CD14-positive monocyte (primary cell): ENCODE results near the gene NBPF26. TPM values are rescaled to one million over a fixed set of nuclear protein-coding genes. Genes with fewer than 3 reads are reported as not detected.
"Not testable (repeated sequence)": the region's sequence is repeated elsewhere in the genome, so short reads cannot be mapped to it uniquely, and the experiment has no call there.

Experiments
- DNase-seq, 3 donors: peaks; one replicate each; pipeline ENCODE4 v3.0.0-alpha.2; 2011 to 2022
- H2AFZ ChIP-seq: 2 replicates; pipeline ENCODE4 v1.6.0; 2012; ENCODE audit warnings: mild to moderate bottlenecking, low read depth, low read length, inconsistent platforms; ENCODE audit not compliant: insufficient read depth, poor library complexity, severe bottlenecking
- H3K27ac ChIP-seq, 2 donors: 1 replicate in 1 of 2; 2 replicates in 1 of 2; pipeline ENCODE4 v1.5.1; 2012 to 2013; ENCODE audit warnings: low read length in 2 of 2, control low read depth in 1 of 2, inconsistent platforms in 1 of 2, low read depth in 1 of 2, mild to moderate bottlenecking in 1 of 2
- H3K27me3 ChIP-seq, 2 donors: one replicate each; pipeline versions ENCODE4 v1.6.0 to v1.6.1; 2011 to 2013; ENCODE audit warnings: low read length in 2 of 2; ENCODE audit not compliant: control insufficient read depth in 2 of 2, insufficient read depth in 2 of 2
- H3K36me3 ChIP-seq, 2 donors: replicated peaks in 1 of 2; 1 replicate in 1 of 2; 2 replicates in 1 of 2; pipeline versions ENCODE4 v1.5.1 to v1.6.1; 2012 to 2013; ENCODE audit warnings: low read length in 2 of 2, control low read depth in 1 of 2, inconsistent platforms in 1 of 2, mild to moderate bottlenecking in 1 of 2; ENCODE audit not compliant: insufficient read depth in 2 of 2, control insufficient read depth in 1 of 2
- H3K4me1 ChIP-seq, 2 donors: 1 replicate in 1 of 2; 2 replicates in 1 of 2; pipeline versions ENCODE4 v1.5.1 to v1.6.1; 2012 to 2013; ENCODE audit warnings: low read length in 2 of 2, control low read depth in 1 of 2, inconsistent platforms in 1 of 2, mild to moderate bottlenecking in 1 of 2, moderate library complexity in 1 of 2; ENCODE audit not compliant: insufficient read depth in 2 of 2, control insufficient read depth in 1 of 2
- H3K4me2 ChIP-seq: replicated peaks from 2 replicates; pipeline ENCODE3; 2012; ENCODE audit warnings: low read length, moderate library complexity, mild to moderate bottlenecking; ENCODE audit not compliant: poor library complexity, severe bottlenecking; ENCODE audit errors: extremely low read depth
- H3K4me3 ChIP-seq, 3 experiments: fragments of 200-600 bp in 1 of 3; sonication (generic) in 1 of 3; replicated peaks in 1 of 3; 1 replicate in 2 of 3; 2 replicates in 1 of 3; pipeline ENCODE4 v1.5.1; 2011 to 2013; ENCODE audit warnings: low read length in 3 of 3, mild to moderate bottlenecking in 3 of 3, control low read depth in 2 of 3, low read depth in 2 of 3, inconsistent platforms in 1 of 3, moderate library complexity in 1 of 3
- H3K79me2 ChIP-seq: 2 replicates; pipeline ENCODE4 v1.6.0; 2012; ENCODE audit warnings: mild to moderate bottlenecking, control low read depth, inconsistent platforms, low read length, moderate library complexity; ENCODE audit not compliant: insufficient read depth
- H3K9ac ChIP-seq: 2 replicates; pipeline ENCODE4 v1.6.0; 2017; ENCODE audit warnings: low read length, mild to moderate bottlenecking; ENCODE audit not compliant: insufficient read depth, poor library complexity, severe bottlenecking
- H3K9me3 ChIP-seq, 2 donors: replicated peaks in 1 of 2; 1 replicate in 1 of 2; 2 replicates in 1 of 2; pipeline versions ENCODE4 v1.5.1 to v1.6.1; 2012 to 2013; ENCODE audit warnings: low read length in 2 of 2, control low read depth in 1 of 2; ENCODE audit not compliant: control insufficient read depth in 1 of 2, insufficient read depth in 1 of 2
- H4K20me1 ChIP-seq: 2 replicates; pipeline ENCODE4 v1.6.0; 2012; ENCODE audit warnings: mild to moderate bottlenecking, low read length, control low read depth, moderate library complexity; ENCODE audit not compliant: insufficient read depth
- H3K27ac Mint-ChIP-seq, 7 donors: one replicate each; pipeline ENCODE4 v1.8.0; 2020; ENCODE audit warnings: mild to moderate bottlenecking in 7 of 7, mixed read lengths in 7 of 7, moderate library complexity in 6 of 7, inconsistent platforms in 2 of 7
- H3K27me3 Mint-ChIP-seq, 3 donors: one replicate each; pipeline ENCODE4 v1.8.0; 2021 to 2022; ENCODE audit warnings: low read depth in 3 of 3, mild to moderate bottlenecking in 3 of 3, mixed read lengths in 3 of 3, moderate library complexity in 3 of 3, inconsistent platforms in 1 of 3
- H3K36me3 Mint-ChIP-seq, 2 donors: one replicate each; pipeline ENCODE4 v1.8.0; 2020; ENCODE audit warnings: mixed read lengths in 2 of 2, inconsistent platforms in 1 of 2, mild to moderate bottlenecking in 1 of 2
- H3K4me1 Mint-ChIP-seq: one replicate; pipeline ENCODE4 v1.8.0; 2020; ENCODE audit warnings: mild to moderate bottlenecking, mixed read lengths
- H3K4me3 Mint-ChIP-seq, 2 donors: one replicate each; pipeline ENCODE4 v1.8.0; 2020; ENCODE audit warnings: mild to moderate bottlenecking in 2 of 2, mixed read lengths in 2 of 2, moderate library complexity in 1 of 2
- H3K9me3 Mint-ChIP-seq, 7 donors: one replicate each; pipeline ENCODE4 v1.8.0; 2020 to 2022; ENCODE audit warnings: mixed read lengths in 7 of 7, mild to moderate bottlenecking in 6 of 7, moderate library complexity in 6 of 7, inconsistent platforms in 2 of 7
- WGBS: methylation state at CpG from one replicate; pipeline ENCODE4 v1.1.5; 2013; ENCODE audit warnings: missing lambda C conversion rate; ENCODE audit not compliant: insufficient coverage; 5-methylcytosine and 5-hydroxymethylcytosine counted together
- intact Hi-C, 2 donors: fragments of 100-400 bp; cut with micrococcal nuclease; formaldehyde crosslinking; loops; one replicate each; pipeline versions ENCODE4 v1.15.0 to v1.15.1; 2023
- polyA plus RNA-seq, 3 donors: library from polyadenylated mRNA; depleted of rRNA in 1 of 3; unstranded in 2 of 3; stranded (reverse) in 1 of 3; fragments of 300-500 nt in 2 of 3; fragments of >200 nt in 1 of 3; fragmentation: Illumina TruSeq in 2 of 3; gene quantifications; 1 replicate in 2 of 3; 2 replicates in 1 of 3; pipeline ENCODE4 v1.2.3, GENCODE V29; 2012 to 2021

Gene NBPF26
- polyA plus RNA-seq, 3 donors: 6.0 to 37.1 (median 8.5) TPM

- H4K20me1 ChIP-seq, H3K36me3 ChIP-seq, H3K27me3 ChIP-seq, H3K4me2 ChIP-seq, H3K79me2 ChIP-seq, H3K9me3 ChIP-seq, H3K27me3 Mint-ChIP-seq, H3K36me3 Mint-ChIP-seq, H3K4me1 Mint-ChIP-seq, H3K4me1 ChIP-seq, H2AFZ ChIP-seq, intact Hi-C loops, H3K27ac Mint-ChIP-seq, H3K9me3 Mint-ChIP-seq, DNase-seq: not testable (repeated sequence)
- Histone ChIP-seq H3K27ac (peak overlapping the region in 1 of 2 donors; percentile 58), H3K4me3 (peak overlapping the region; percentile 36 to 81 (median 69)), H3K9ac (peak overlapping the region; percentile 66)
- H3K4me3 Mint-ChIP-seq: peak overlapping the region; percentile 75 to 77
- no CpG with 5 or more reads among the region's 28 CpGs for WGBS
Observed at GRCh38 chr1:120724507-120724906, 762 bp downstream of the NBPF26 start.

- H3K9me3 Mint-ChIP-seq, H3K4me1 ChIP-seq, H3K27ac ChIP-seq, H3K4me3 Mint-ChIP-seq, DNase-seq, intact Hi-C loops, H3K4me3 ChIP-seq, H3K36me3 ChIP-seq, H3K27me3 Mint-ChIP-seq, H4K20me1 ChIP-seq, H3K9ac ChIP-seq, H3K4me1 Mint-ChIP-seq, H3K27ac Mint-ChIP-seq, H3K9me3 ChIP-seq, H3K27me3 ChIP-seq, H3K79me2 ChIP-seq, H2AFZ ChIP-seq, H3K4me2 ChIP-seq, H3K36me3 Mint-ChIP-seq: not testable (repeated sequence)
Observed at GRCh38 chr1:120728811-120729210, 5.1 kb downstream of the NBPF26 start.

GRCh38 chr1:120769090-120769489 is 45.3 kb downstream of the NBPF26 start:
- H3K9ac ChIP-seq, H3K27ac Mint-ChIP-seq, H3K9me3 ChIP-seq, H3K36me3 ChIP-seq, H3K27me3 ChIP-seq, H3K4me1 ChIP-seq, H3K36me3 Mint-ChIP-seq, H2AFZ ChIP-seq, H3K4me3 ChIP-seq, intact Hi-C loops, H3K4me1 Mint-ChIP-seq, H4K20me1 ChIP-seq, H3K4me2 ChIP-seq, DNase-seq, H3K9me3 Mint-ChIP-seq, H3K4me3 Mint-ChIP-seq, H3K27me3 Mint-ChIP-seq, H3K27ac ChIP-seq, H3K79me2 ChIP-seq: not testable (repeated sequence)
- no CpG with 5 or more reads among the region's 3 CpGs for WGBS

GRCh38 chr1:120805452-120805851 is 81.7 kb downstream of the NBPF26 start:
- intact Hi-C loops, H4K20me1 ChIP-seq, H3K27ac Mint-ChIP-seq, H3K9me3 Mint-ChIP-seq, H3K79me2 ChIP-seq, H3K27me3 ChIP-seq, H3K4me3 Mint-ChIP-seq, H3K4me3 ChIP-seq, H3K36me3 ChIP-seq, H3K4me1 Mint-ChIP-seq, H3K9me3 ChIP-seq, H3K27ac ChIP-seq, H3K4me1 ChIP-seq, H3K27me3 Mint-ChIP-seq, H2AFZ ChIP-seq, H3K4me2 ChIP-seq, H3K9ac ChIP-seq: not testable (repeated sequence)
- peaks cover 20 to 22% of the 10 kb centered on the region in 2 donors for H3K36me3 Mint-ChIP-seq
- no CpG with 5 or more reads among the region's 7 CpGs for WGBS
- DNase-seq: peak in 2 of 3 donors; percentile 4 to 21
